Smooth muscle cell (in vitro differentiated cells): ENCODE data around the gene DNM3. TPM values are rescaled to one million over a fixed set of nuclear protein-coding genes. Genes with fewer than 3 reads are reported as not detected.
A peak's percentile ranks its signal among the peaks of the same experiment; 100 is the strongest.

Experiments
- DNase-seq: peaks from one replicate; lab custom pipeline; 2025; ENCODE audit not compliant: unreplicated experiment; lab: John Stamatoyannopoulos, UW
- H2AFZ ChIP-seq: fragments of 200-600 bp; sonication (generic); 2 replicates; pipeline ENCODE4 v1.6.0; 2016; ENCODE audit warnings: antibody characterized with exemption, low read depth, mild to moderate bottlenecking
- H3F3A ChIP-seq: fragments of 200-600 bp; sonication (generic); 2 replicates; pipeline ENCODE4 v1.6.0; 2017; ENCODE audit warnings: antibody characterized with exemption, low read depth
- H3K27ac ChIP-seq: fragments of 200-600 bp; sonication (generic); 2 replicates; pipeline ENCODE4 v1.5.1; 2016; ENCODE audit warnings: low read depth, mild to moderate bottlenecking
- H3K27me3 ChIP-seq: fragments of 200-600 bp; sonication (generic); 2 replicates; pipeline ENCODE4 v1.6.1; 2016; ENCODE audit warnings: low read depth, mild to moderate bottlenecking
- H3K36me3 ChIP-seq: fragments of 200-600 bp; sonication (generic); 2 replicates; pipeline ENCODE4 v1.5.1; 2016; ENCODE audit warnings: low read depth
- H3K4me1 ChIP-seq: fragments of 200-600 bp; sonication (generic); 2 replicates; pipeline ENCODE4 v1.5.1; 2016; ENCODE audit warnings: low read depth
- H3K4me2 ChIP-seq: fragments of 200-600 bp; sonication (generic); 2 replicates; pipeline ENCODE4 v1.6.0; 2016; ENCODE audit warnings: mild to moderate bottlenecking
- H3K4me3 ChIP-seq: fragments of 200-600 bp; sonication (generic); 2 replicates; pipeline ENCODE4 v1.5.1; 2016; ENCODE audit warnings: mild to moderate bottlenecking
- H3K79me2 ChIP-seq: fragments of 200-600 bp; sonication (generic); 2 replicates; pipeline ENCODE4 v1.6.0; 2016; ENCODE audit warnings: low read depth, mild to moderate bottlenecking
- H3K9ac ChIP-seq: fragments of 200-600 bp; sonication (generic); 2 replicates; pipeline ENCODE4 v1.6.0; 2016; ENCODE audit warnings: low read depth
- H3K9me3 ChIP-seq: fragments of 200-600 bp; sonication (generic); replicated peaks from 2 replicates; pipeline ENCODE4 v1.5.1; 2016; ENCODE audit warnings: low read depth
- H4K20me1 ChIP-seq: fragments of 200-600 bp; sonication (generic); 2 replicates; pipeline ENCODE4 v1.6.0; 2016; ENCODE audit warnings: low read depth
- CTCF ChIP-seq: fragments of 200-600 bp; sonication (generic); IDR thresholded peaks from 2 replicates; pipeline ENCODE4 v1.5.1; 2017; ENCODE audit warnings: borderline replicate concordance, mild to moderate bottlenecking, antibody characterized with exemption; ENCODE audit not compliant: insufficient read depth, poor library complexity, severe bottlenecking
- WGBS: methylation state at CpG from one replicate; pipeline ENCODE4 v1.1.7; 2016; ENCODE audit warnings: low lambda C conversion rate; 5-methylcytosine and 5-hydroxymethylcytosine counted together
- polyA plus RNA-seq: library from polyadenylated mRNA; unstranded; fragments of >200 nt; fragmentation: Nextera tagmentation; extraction: Ambion mirVana; gene quantifications from 2 replicates; pipeline ENCODE4 v1.2.1, GENCODE V29; 2016
- total RNA-seq: library from RNA; depleted of rRNA; stranded (reverse); fragments of >200 nt; gene quantifications from 2 replicates; pipeline ENCODE4 v1.2.3, GENCODE V29; 2014

The DNM3 gene
- total and polyA plus RNA-seq, 2 experiments from 2014 or later: 1.7 to 3.0 TPM

- Histone ChIP-seq H2AFZ (no peak overlapping the region), H3K79me2 (no peaks in the 10 kb centered on the region), H3K4me2 (no peak overlapping the region), H3K9me3 (no peaks in the 10 kb centered on the region), H4K20me1 (no peaks in the 10 kb centered on the region), H3K27ac (peak overlapping the region; percentile 61), H3K27me3 (no peaks in the 10 kb centered on the region), H3K4me1 (peaks cover 9% of the 10 kb centered on the region), H3K4me3 (no peak overlapping the region), H3K9ac (no peak overlapping the region), H3K36me3 (no peaks in the 10 kb centered on the region), H3F3A (peaks cover 6% of the 10 kb centered on the region)
- no peak for DNase-seq
- 84% methylated on average over 2 of the region's 2 CpGs for WGBS
- no peak for TF ChIP-seq CTCF
Measured at GRCh38 chr1:172375211-172375631, 533.9 kb downstream of the DNM3 start.

GRCh38 chr1:172376431-172376830 is 535.1 kb downstream of the DNM3 start:
- H3K36me3 ChIP-seq: no peaks in the 10 kb centered on the region
- no peak for DNase-seq
- no peaks in the 10 kb centered on the region for H3K9me3 ChIP-seq
- no peaks in the 10 kb centered on the region for H4K20me1 ChIP-seq
- H3K4me2 ChIP-seq: no peak overlapping the region
- peak overlapping the region; percentile 31 for H2AFZ ChIP-seq
- WGBS: 76% methylated on average over 2 of the region's 2 CpGs
- H3F3A ChIP-seq: peaks cover 6% of the 10 kb centered on the region
- H3K9ac ChIP-seq: no peak overlapping the region
- no peak for TF ChIP-seq CTCF
- no peak overlapping the region for H3K27ac ChIP-seq
- no peak overlapping the region for H3K4me3 ChIP-seq
- H3K4me1 ChIP-seq: peaks cover 14% of the 10 kb centered on the region
- no peaks in the 10 kb centered on the region for H3K79me2 ChIP-seq
- no peaks in the 10 kb centered on the region for H3K27me3 ChIP-seq

GRCh38 chr1:172377565-172377964 is 536.3 kb downstream of the DNM3 start:
- peaks cover 16% of the 10 kb centered on the region for H3F3A ChIP-seq
- no peak overlapping the region for H3K4me2 ChIP-seq
- no peaks in the 10 kb centered on the region for H3K27me3 ChIP-seq
- H4K20me1 ChIP-seq: no peaks in the 10 kb centered on the region
- no peaks in the 10 kb centered on the region for H3K79me2 ChIP-seq
- DNase-seq: no peak
- no peaks in the 10 kb centered on the region for H3K36me3 ChIP-seq
- no peak for TF ChIP-seq CTCF
- H2AFZ ChIP-seq: no peak overlapping the region
- H3K4me1 ChIP-seq: peaks cover 19% of the 10 kb centered on the region
- H3K9ac ChIP-seq: no peak overlapping the region
- no peak overlapping the region for H3K4me3 ChIP-seq
- no peak overlapping the region for H3K27ac ChIP-seq
- H3K9me3 ChIP-seq: no peaks in the 10 kb centered on the region

- DNase-seq: no peak
Measured at GRCh38 chr1:172378109-172378760, 536.9 kb downstream of the DNM3 start.

More at GRCh38 chr1:172378109-172378760, 536.9 kb downstream of the DNM3 start:
- no peaks in the 10 kb centered on the region for H4K20me1 ChIP-seq
- no peak for TF ChIP-seq CTCF
- peaks cover 23% of the 10 kb centered on the region for H3F3A ChIP-seq
- no peak overlapping the region for H3K9ac ChIP-seq
- no peaks in the 10 kb centered on the region for H3K36me3 ChIP-seq
- no peaks in the 10 kb centered on the region for H3K79me2 ChIP-seq
- H3K4me3 ChIP-seq: no peak overlapping the region
- H2AFZ ChIP-seq: no peak overlapping the region
- WGBS: 96% methylated on average over 1 of the region's 1 CpG
- no peaks in the 10 kb centered on the region for H3K27me3 ChIP-seq
- no peak overlapping the region for H3K27ac ChIP-seq
- H3K4me2 ChIP-seq: no peak overlapping the region
- H3K4me1 ChIP-seq: peaks cover 25% of the 10 kb centered on the region
- H3K9me3 ChIP-seq: no peaks in the 10 kb centered on the region
